Activated gamma-delta T cell treated with anti-CD3 and anti-CD28 coated beads, Interleukin-2, amount 50 U/mL, for 16 hours (primary cell): ENCODE measurements around the gene PACS1.

ENCODE experiments used
- DNase-seq: peaks from one replicate; pipeline ENCODE4 v3.0.0-alpha.2; 2020; ENCODE audit warnings: low read depth

Gene PACS1

DNA sequence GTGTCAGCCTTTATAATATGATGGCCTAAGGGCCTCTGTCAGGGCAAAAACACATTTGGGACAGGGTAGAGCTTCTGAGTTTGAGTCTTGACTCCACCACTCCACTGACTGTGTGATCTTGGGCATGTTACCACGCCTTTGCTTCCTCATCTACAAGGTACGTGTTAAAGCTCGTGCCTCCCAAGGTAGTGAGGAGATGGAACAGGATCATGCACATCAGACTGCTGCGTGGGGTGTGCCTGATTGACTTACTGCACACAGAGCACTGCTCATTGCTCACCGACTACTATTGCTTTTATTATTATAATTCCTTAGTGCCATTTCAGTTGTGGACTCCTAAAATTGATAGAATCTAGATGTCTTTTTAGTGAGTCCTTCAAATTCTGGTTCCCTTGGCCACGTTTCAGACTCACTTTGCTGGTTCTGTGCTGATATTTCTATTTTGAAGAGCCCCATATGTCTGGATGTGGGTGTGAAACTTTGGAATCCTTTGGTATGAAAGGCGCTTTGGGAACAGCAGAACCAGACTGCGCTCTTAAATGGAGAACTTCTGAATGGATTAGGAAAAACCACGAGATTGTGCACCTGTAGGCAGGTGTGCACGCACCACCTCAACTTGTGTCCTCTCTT lies 154.3 kb downstream of the PACS1 start:
- DNase-seq = no peak

DNA sequence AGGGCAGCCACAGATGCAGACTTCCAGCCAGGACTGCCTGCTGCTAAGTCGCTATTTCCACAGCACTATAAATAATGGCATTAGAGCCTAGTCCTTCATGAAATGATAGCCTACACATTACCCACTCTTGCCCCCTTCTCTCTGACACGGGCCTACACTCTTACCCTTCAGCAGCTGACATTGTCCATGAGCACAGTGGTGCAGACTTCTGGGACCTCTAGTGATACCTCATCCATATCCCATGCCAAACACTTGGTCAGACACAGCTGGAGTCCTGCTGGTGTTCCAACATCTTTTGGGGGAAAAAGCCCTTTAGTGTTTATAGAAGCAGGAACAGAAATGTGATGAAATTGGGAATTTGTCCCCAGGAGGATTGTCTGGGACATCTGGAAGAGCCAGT lies 155.0 kb downstream of the PACS1 start:
- no peak for DNase-seq

DNA sequence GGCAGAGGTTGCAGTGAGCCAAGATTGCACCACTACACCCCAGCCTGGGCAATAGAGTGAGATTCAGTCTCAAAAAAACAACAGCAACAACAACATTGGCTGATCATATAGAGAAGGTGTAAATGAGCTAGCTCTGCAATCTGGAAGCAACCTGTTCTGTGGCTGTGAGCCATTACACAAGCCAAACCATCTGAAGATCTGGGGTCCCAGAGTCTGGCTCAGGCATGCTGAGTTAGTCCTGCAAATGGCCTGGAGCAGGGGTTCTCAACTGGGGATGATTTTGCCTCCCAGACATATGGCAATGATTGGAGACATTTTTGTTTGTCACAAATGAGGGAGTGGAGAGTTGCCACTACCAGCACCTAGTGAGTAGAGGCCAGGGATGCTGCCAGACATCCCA lies 156.0 kb downstream of the PACS1 start:
- DNase-seq = no peak

DNA sequence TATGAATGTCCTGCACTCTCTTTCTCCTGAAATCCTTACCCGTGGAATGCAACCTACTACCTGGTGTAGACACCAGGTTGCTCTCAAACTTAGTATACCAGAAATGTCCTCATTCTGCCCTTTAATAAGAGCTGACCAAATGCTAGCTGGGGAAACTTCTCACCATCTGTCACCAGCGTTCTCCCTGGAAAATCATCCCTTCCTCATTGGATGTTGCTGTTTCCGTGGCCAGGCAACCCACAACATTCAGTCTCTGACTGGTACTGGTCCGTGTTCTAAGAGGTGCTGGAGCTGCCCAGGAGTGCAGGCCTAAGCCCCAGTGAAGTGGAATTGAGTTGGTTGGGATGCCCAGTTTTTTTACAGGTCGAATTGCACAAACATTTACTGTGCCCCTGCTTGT lies 157.6 kb downstream of the PACS1 start:
- DNase-seq = no peak

GRCh38 chr11:66228521-66228920 lies 158.4 kb downstream of the PACS1 start:
- no peak for DNase-seq

- DNase-seq = no peak
Observed at GRCh38 chr11:66230156-66230555, 160.1 kb downstream of the PACS1 start.

GRCh38 chr11:66230978-66231377 lies 160.9 kb downstream of the PACS1 start:
- no peak for DNase-seq

- DNase-seq = no peak
Observed at GRCh38 chr11:66231561-66231960, 161.5 kb downstream of the PACS1 start.

- no peak for DNase-seq
Observed at GRCh38 chr11:66232769-66233168, 162.7 kb downstream of the PACS1 start.

- DNase-seq = no peak
Observed at GRCh38 chr11:66233301-66233700, 163.2 kb downstream of the PACS1 start.

DNA sequence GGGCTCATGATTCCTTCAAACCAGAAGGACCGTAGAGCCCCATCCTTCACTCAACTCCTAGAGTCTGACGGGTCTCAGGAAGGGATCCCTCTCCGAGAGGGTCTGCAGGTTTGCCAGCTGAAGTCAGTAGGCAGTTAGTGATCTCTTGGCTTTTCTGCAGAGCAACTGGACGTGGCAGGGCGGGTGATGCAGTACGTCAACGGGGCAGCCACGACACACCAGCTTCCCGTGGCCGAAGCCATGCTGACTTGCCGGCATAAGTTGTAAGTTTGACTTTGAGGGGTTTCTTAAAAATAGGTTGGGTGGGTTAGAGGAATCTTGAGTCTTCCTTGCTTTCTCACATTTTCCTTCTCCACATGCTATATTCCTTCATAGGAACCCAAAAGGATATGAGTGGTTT lies 165.1 kb downstream of the PACS1 start:
- no peak for DNase-seq

DNA sequence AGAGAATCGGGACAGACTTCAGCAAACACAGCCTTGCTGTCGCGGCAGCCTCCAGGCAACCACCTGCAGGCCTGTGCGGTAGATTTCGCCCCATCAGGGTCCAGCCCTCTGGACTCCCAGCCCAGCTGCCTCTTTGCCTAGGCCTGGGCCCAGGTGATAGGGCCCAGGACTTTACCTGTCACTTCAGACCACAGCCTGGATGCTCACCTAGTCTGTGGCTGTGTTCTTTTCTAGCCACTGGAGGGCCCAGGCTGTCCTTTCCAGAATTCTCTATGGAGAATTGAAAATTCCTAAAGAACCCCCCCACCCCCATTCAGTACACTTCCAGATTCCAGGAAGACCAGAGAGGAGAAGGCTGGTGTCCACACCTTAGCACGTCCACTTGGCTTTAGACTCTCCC lies 167.8 kb downstream of the PACS1 start:
- DNase-seq = no peak

GRCh38 chr11:66238786-66239413 lies 168.8 kb downstream of the PACS1 start:
- no peak for DNase-seq

- DNase-seq = no peak
Observed at GRCh38 chr11:66239511-66239910, 169.4 kb downstream of the PACS1 start.

GRCh38 chr11:66239998-66240780 lies 170.1 kb downstream of the PACS1 start:
- DNase-seq = no peak

- DNase-seq = no peak
Observed at GRCh38 chr11:66240781-66241136, 170.7 kb downstream of the PACS1 start.

DNA sequence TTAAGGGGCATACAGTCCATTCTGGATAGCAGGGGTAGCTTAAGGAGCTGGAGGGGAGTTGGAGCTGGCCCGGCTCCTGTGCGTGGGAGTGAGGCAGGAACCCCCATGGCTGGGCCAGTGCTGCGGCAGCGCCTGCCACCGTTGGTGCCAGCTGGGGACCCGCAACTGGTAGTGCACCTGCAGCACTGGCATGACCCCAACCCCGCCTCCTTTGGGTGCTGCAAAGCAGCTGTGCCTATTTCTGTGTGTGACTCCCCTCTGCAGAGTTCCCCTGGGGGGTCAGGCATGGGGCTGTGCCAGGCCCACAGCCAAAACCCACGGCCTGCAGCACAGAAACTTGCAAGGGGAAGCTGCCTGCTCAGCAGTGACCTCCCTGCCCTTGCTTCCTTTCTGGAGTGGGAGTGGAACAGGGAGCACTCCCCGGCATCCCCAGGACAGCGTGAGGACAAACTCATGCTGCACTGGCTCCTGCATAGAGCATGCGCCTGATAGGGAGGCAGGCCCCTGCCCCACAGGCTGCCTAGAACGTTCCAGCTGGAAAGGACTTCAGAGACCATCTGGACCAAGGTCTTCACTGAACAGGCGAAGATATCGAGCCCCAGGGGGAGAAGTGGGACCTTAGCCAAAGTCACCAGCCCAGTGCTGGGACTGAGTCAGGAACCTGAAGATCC lies 172.2 kb downstream of the PACS1 start:
- DNase-seq = no peak

DNA sequence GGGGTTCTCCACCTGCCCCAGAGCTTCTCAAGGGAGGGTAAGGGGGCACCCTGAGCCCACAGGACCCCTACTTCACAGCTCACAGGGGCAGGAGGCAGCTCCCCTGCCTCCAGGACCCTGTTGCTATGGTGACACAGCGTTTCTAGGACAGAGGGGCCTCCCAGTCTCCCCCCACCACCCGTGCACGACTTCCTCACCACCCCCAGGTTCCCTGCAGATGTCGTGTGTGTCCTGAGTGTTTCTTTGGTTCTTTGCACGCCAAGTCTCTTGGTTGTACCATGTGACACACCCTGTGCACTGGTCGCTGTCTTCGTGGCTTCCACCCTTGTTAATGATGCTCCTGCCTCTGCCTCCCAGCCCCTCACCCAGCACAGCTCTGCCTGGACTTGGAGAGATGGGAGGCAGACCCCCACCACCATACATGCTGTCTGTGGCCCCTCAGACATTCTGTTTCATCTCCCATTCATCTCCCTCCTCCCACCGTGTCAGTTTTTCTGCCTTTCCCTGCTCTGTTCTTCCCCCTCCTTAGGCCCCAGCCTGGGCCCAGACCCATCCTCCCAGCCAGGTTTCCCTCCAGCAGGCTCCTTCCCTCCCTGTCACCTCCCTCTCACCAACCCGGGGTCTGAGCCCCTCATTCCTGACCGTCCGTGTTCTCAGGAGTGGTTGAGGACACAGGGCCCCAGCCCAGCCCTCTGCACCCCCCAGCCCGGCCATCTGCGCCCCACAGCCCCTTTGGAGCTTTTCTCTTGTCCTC lies 173.9 kb downstream of the PACS1 start:
- no peak for DNase-seq

GRCh38 chr11:66247295-66247694 lies 177.2 kb downstream of the PACS1 start:
- DNase-seq = no peak

- no peak for DNase-seq
Observed at GRCh38 chr11:66247801-66248200, 177.7 kb downstream of the PACS1 start.

- DNase-seq = no peak
Observed at GRCh38 chr11:66248903-66249302, 178.8 kb downstream of the PACS1 start.

DNA sequence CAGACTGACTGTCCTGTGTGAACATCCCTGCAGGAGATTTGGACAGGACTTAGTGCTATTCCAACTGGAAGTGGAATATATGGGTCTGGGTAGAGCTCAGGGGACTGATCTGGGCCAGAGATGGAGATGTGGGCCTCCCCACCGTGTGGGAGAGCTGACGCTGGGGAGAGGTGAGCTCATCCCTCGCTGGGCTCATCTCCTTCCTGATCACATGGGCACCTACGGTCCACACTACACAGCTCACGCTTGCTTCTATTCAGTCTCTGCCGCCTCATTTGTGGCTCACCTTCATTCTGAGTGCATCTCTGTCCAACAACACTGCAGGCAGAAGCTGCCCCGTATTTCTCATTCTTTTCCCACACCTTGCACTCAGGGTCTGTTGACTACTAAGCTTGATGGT lies 181.7 kb downstream of the PACS1 start:
- DNase-seq = no peak
